H9 (cell line): Measurements from ENCODE around the gene RARG. TPM values are rescaled to one million over a fixed set of nuclear protein-coding genes. Genes with fewer than 3 reads are reported as not detected.

Source experiments
- DNase-seq: peaks from one replicate; pipeline ENCODE4 v3.0.0-alpha.2; 2017
- H2AFZ ChIP-seq: one replicate; pipeline ENCODE4 v1.6.1; 2013; ENCODE audit warnings: mild to moderate bottlenecking, low read length, control low read depth, moderate library complexity
- H2AK5ac ChIP-seq: 2 replicates; pipeline ENCODE4 v1.6.1; 2013; ENCODE audit warnings: low read length, control low read depth, mixed read lengths; ENCODE audit not compliant: insufficient read length
- H2BK120ac ChIP-seq: one replicate; pipeline ENCODE4 v1.6.1; 2013; ENCODE audit warnings: low read depth, mild to moderate bottlenecking, low read length, control low read depth, inconsistent platforms; ENCODE audit not compliant: poor library complexity, severe bottlenecking
- H2BK12ac ChIP-seq: 2 replicates; pipeline ENCODE4 v1.6.1; 2013; ENCODE audit warnings: low read length, control low read depth, mixed read lengths, low read depth; ENCODE audit not compliant: insufficient read length
- H2BK15ac ChIP-seq: 2 replicates; pipeline ENCODE4 v1.6.1; 2013; ENCODE audit warnings: low read depth, low read length, control low read depth
- H2BK20ac ChIP-seq: one replicate; pipeline ENCODE4 v1.6.1; 2013; ENCODE audit warnings: low read depth, mild to moderate bottlenecking, low read length, control low read depth, inconsistent platforms; ENCODE audit not compliant: poor library complexity, severe bottlenecking
- H2BK5ac ChIP-seq: 2 replicates; pipeline ENCODE4 v1.6.1; 2013; ENCODE audit warnings: low read length, control low read depth, mixed read lengths; ENCODE audit not compliant: insufficient read length
- H3K14ac ChIP-seq: 2 replicates; pipeline ENCODE4 v1.6.1; 2013; ENCODE audit warnings: low read length, control low read depth; ENCODE audit not compliant: insufficient read depth
- H3K18ac ChIP-seq: 2 replicates; pipeline ENCODE4 v1.6.1; 2013; ENCODE audit warnings: low read depth, mild to moderate bottlenecking, mixed read lengths, low read length, control low read depth; ENCODE audit not compliant: insufficient read length
- H3K23ac ChIP-seq: 2 replicates; pipeline ENCODE4 v1.6.1; 2013; ENCODE audit warnings: low read length, control low read depth, mixed read lengths, low read depth; ENCODE audit not compliant: insufficient read length
- H3K23me2 ChIP-seq: 2 replicates; pipeline ENCODE4 v1.6.1; 2013; ENCODE audit warnings: low read depth, mild to moderate bottlenecking, mixed read lengths, low read length, control low read depth; ENCODE audit not compliant: insufficient read length, poor library complexity, severe bottlenecking
- H3K27ac ChIP-seq: 2 replicates; pipeline ENCODE4 v1.5.1; 2013; ENCODE audit warnings: low read length, control low read depth, mixed read lengths, low read depth; ENCODE audit not compliant: insufficient read length
- H3K27me3 ChIP-seq: 2 replicates; pipeline ENCODE4 v1.6.1; 2013; ENCODE audit warnings: low read length, control low read depth, inconsistent platforms; ENCODE audit not compliant: insufficient read depth
- H3K4ac ChIP-seq: 2 replicates; pipeline ENCODE4 v1.6.1; 2013; ENCODE audit warnings: low read depth, mild to moderate bottlenecking, control low read depth, inconsistent platforms, low read length, moderate library complexity
- H3K4me1 ChIP-seq: 2 replicates; pipeline ENCODE4 v1.6.1; 2013; ENCODE audit warnings: low read length, control low read depth, inconsistent platforms; ENCODE audit not compliant: insufficient read depth
- H3K4me2 ChIP-seq: 2 replicates; pipeline ENCODE4 v1.6.1; 2013; ENCODE audit warnings: low read length, control low read depth, mixed read lengths; ENCODE audit not compliant: insufficient read length, insufficient read depth
- H3K56ac ChIP-seq: 2 replicates; pipeline ENCODE4 v1.6.1; 2013; ENCODE audit warnings: low read depth, mild to moderate bottlenecking, mixed read lengths, low read length, control low read depth; ENCODE audit not compliant: insufficient read length
- H3K79me1 ChIP-seq: 2 replicates; pipeline ENCODE4 v1.6.1; 2013; ENCODE audit warnings: low read depth, mild to moderate bottlenecking, moderate library complexity, low read length, control low read depth, inconsistent platforms; ENCODE audit not compliant: insufficient read depth, poor library complexity, severe bottlenecking
- H3K79me2 ChIP-seq: 2 replicates; pipeline ENCODE4 v1.6.1; 2013; ENCODE audit warnings: low read length, control low read depth, inconsistent platforms; ENCODE audit not compliant: insufficient read depth
- H3K9ac ChIP-seq: 2 replicates; pipeline ENCODE4 v1.6.1; 2013; ENCODE audit warnings: low read length, control low read depth, mixed read lengths; ENCODE audit not compliant: insufficient read length; ENCODE audit errors: extremely low read depth
- H3K9me3 ChIP-seq: one replicate; pipeline ENCODE4 v1.6.1; 2013; ENCODE audit warnings: low read depth, low read length, inconsistent platforms; ENCODE audit not compliant: control insufficient read depth
- H3T11ph ChIP-seq: one replicate; pipeline ENCODE4 v1.6.1; 2013; ENCODE audit warnings: mild to moderate bottlenecking, low read length, control low read depth, inconsistent platforms
- H4K20me1 ChIP-seq: one replicate; pipeline ENCODE4 v1.6.1; 2013; ENCODE audit not compliant: control insufficient read depth, insufficient read length, insufficient read depth
- H4K5ac ChIP-seq: 2 replicates; pipeline ENCODE4 v1.6.1; 2013; ENCODE audit warnings: low read depth, mild to moderate bottlenecking, mixed read lengths, low read length, control low read depth; ENCODE audit not compliant: insufficient read length
- H4K8ac ChIP-seq: replicated peaks from 2 replicates; pipeline ENCODE4 v1.6.1; 2013; ENCODE audit warnings: low read length, control low read depth, mixed read lengths, low read depth; ENCODE audit not compliant: insufficient read length
- H4K91ac ChIP-seq: 2 replicates; pipeline ENCODE4 v1.6.1; 2013; ENCODE audit warnings: low read depth, mild to moderate bottlenecking, moderate library complexity, mixed read lengths, low read length, control low read depth; ENCODE audit not compliant: insufficient read length
- H3K27ac Mint-ChIP-seq, 3 experiments: 2 replicates in 2 of 3; 3 replicates in 1 of 3; pipeline ENCODE4 v1.8.0; 2020 to 2021; ENCODE audit warnings: mixed read lengths in 3 of 3, mild to moderate bottlenecking in 1 of 3, moderate library complexity in 1 of 3
- H3K27me3 Mint-ChIP-seq: 2 replicates; pipeline ENCODE4 v1.8.0; 2021; ENCODE audit warnings: low read depth, mild to moderate bottlenecking, moderate library complexity, mixed read lengths
- H3K36me3 Mint-ChIP-seq, 3 experiments: 2 replicates in 2 of 3; 3 replicates in 1 of 3; pipeline ENCODE4 v1.8.0; 2020 to 2021; ENCODE audit warnings: low read depth in 3 of 3, mixed read lengths in 3 of 3; ENCODE audit not compliant: insufficient read depth in 1 of 3
- H3K4me1 Mint-ChIP-seq, 2 experiments: 2 replicates each; pipeline ENCODE4 v1.8.0; 2020; ENCODE audit warnings: mixed read lengths in 2 of 2
- H3K4me3 Mint-ChIP-seq, 2 experiments: 2 replicates in 1 of 2; 3 replicates in 1 of 2; pipeline ENCODE4 v1.8.0; 2020 to 2021; ENCODE audit warnings: mild to moderate bottlenecking in 2 of 2, mixed read lengths in 2 of 2, moderate library complexity in 1 of 2
- H3K9me3 Mint-ChIP-seq, 2 experiments: 2 replicates in 1 of 2; 3 replicates in 1 of 2; pipeline ENCODE4 v1.8.0; 2020; ENCODE audit warnings: mild to moderate bottlenecking in 2 of 2, mixed read lengths in 2 of 2, moderate library complexity in 1 of 2
- WGBS: extraction: QIAGEN DNeasy Blood & Tissue Kit; methylation state at CpG from one replicate; pipeline ENCODE4 v1.1.7; 2013; ENCODE audit warnings: missing lambda C conversion rate, low lambda C conversion rate, mixed read lengths; ENCODE audit not compliant: insufficient read length; ENCODE audit errors: extremely low coverage; 5-methylcytosine and 5-hydroxymethylcytosine counted together
- total RNA-seq: library from RNA; stranded (reverse); gene quantifications from 2 replicates; pipeline ENCODE4 v1.2.1, GENCODE V29; 2021
- TF ChIP-seq, protein P1 (sequence below): fragments of 200-600 bp; sonication (generic); conservative IDR thresholded peaks from 3 replicates; pipeline ENCODE4 v1.8.0; 2021; ENCODE audit warnings: antibody characterized with exemption, mild to moderate bottlenecking

The RARG gene
- total RNA-seq, 1 experiment from 2014 or later = 43.7 TPM

DNA sequence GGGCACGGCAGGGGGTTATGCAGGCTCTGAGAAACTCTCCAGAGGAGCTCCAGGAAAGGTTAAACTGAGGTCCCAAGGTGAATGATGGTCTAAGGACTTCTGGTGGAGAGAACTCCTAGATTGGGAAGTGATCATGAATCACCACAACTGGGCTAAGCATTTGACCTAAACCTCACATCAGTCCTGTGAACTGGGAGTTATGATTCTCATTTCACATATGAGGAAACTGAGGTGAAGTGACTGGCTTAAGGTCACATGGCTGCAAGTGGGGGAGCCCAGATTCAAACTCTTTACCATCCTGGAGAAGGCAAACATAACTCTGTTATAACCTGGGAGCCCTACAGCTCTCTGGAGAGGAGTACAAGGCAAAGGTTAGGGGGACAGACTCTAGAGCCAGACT lies 4.2 kb downstream of the RARG start:
- no peak overlapping the region for H3K4ac ChIP-seq
- H2AK5ac ChIP-seq = no peak overlapping the region
- TF ChIP-seq, protein P1, sequence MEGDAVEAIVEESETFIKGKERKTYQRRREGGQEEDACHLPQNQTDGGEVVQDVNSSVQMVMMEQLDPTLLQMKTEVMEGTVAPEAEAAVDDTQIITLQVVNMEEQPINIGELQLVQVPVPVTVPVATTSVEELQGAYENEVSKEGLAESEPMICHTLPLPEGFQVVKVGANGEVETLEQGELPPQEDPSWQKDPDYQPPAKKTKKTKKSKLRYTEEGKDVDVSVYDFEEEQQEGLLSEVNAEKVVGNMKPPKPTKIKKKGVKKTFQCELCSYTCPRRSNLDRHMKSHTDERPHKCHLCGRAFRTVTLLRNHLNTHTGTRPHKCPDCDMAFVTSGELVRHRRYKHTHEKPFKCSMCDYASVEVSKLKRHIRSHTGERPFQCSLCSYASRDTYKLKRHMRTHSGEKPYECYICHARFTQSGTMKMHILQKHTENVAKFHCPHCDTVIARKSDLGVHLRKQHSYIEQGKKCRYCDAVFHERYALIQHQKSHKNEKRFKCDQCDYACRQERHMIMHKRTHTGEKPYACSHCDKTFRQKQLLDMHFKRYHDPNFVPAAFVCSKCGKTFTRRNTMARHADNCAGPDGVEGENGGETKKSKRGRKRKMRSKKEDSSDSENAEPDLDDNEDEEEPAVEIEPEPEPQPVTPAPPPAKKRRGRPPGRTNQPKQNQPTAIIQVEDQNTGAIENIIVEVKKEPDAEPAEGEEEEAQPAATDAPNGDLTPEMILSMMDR = no peak
- H3K4me3 Mint-ChIP-seq = no peak overlapping the region
- no peak overlapping the region for H2BK5ac ChIP-seq
- no peaks in the 10 kb centered on the region for H4K20me1 ChIP-seq
- H3K56ac ChIP-seq = no peak overlapping the region
- H3K9ac ChIP-seq = no peak overlapping the region
- H2BK120ac ChIP-seq = no peak overlapping the region
- peaks cover 16% of the 10 kb centered on the region for H3K23me2 ChIP-seq
- H3K36me3 Mint-ChIP-seq = peaks cover 8 to 17% (median 13%) of the 10 kb centered on the region in 3 experiments; a peak in 6 of 7 replicates
- H3K79me1 ChIP-seq = no peaks in the 10 kb centered on the region
- WGBS = no CpG with 5 or more reads among the region's 1 CpG
- no peak overlapping the region for H3K4me2 ChIP-seq
- H4K8ac ChIP-seq = no peak overlapping the region
- no peak overlapping the region for H2BK12ac ChIP-seq
- no peak overlapping the region for H3T11ph ChIP-seq
- no peak overlapping the region for H4K5ac ChIP-seq
- H3K79me2 ChIP-seq = no peaks in the 10 kb centered on the region
- no peak overlapping the region for H2BK15ac ChIP-seq
- H3K9me3 ChIP-seq = no peaks in the 10 kb centered on the region
- H4K91ac ChIP-seq = no peak overlapping the region
- H3K27ac Mint-ChIP-seq = no peak overlapping the region
- no peak overlapping the region for H2AFZ ChIP-seq
- H3K18ac ChIP-seq = no peak overlapping the region
- no peak for DNase-seq
- no peak overlapping the region for H3K23ac ChIP-seq
- H3K4me1 Mint-ChIP-seq = peaks cover 74 to 79% of the 10 kb centered on the region in 2 experiments
- H2BK20ac ChIP-seq = no peak overlapping the region
- no peak overlapping the region for H3K27ac ChIP-seq
- no peaks in the 10 kb centered on the region for H3K9me3 Mint-ChIP-seq
- H3K4me1 ChIP-seq = peaks cover 26% of the 10 kb centered on the region; the same call in 1 of the 2 replicates
- H3K27me3 Mint-ChIP-seq = peaks cover 10% of the 10 kb centered on the region
- no peak overlapping the region for H3K14ac ChIP-seq
- no peaks in the 10 kb centered on the region; the same call in 1 of the 2 replicates for H3K27me3 ChIP-seq
